MCF 10A (cell line): Measurements from ENCODE around the gene STK10. TPM values are rescaled to one million over a fixed set of nuclear protein-coding genes. Genes with fewer than 3 reads are reported as not detected.

Source experiments
- BruUV-seq: library from RNA; stranded (reverse); fragments of 400-500 nt; replicated peaks from 2 replicates; lab custom pipeline; 2021; lab: Mats Ljungman, UMichigan
- CTCF ChIA-PET: fragments of 300-600 bp; sonication (Branson Sonifier 250); formaldehyde crosslinking; extraction: SDS; loops from one replicate; lab custom pipeline; 2021; ENCODE audit warnings: antibody characterized with exemption, inconsistent platforms; lab: Yijun Ruan, JAX
- POLR2A ChIA-PET: fragments of 300-600, 350-650 bp; sonication (Branson Sonifier 250); formaldehyde crosslinking; extraction: SDS; loops from one replicate; lab custom pipeline; 2020; ENCODE audit warnings: antibody characterized with exemption, inconsistent platforms; lab: Yijun Ruan, JAX
- DNase-seq: peaks from one replicate; pipeline ENCODE4 v3.0.0-alpha.2; 2018; ENCODE audit not compliant: unreplicated experiment
- H3K27ac Mint-ChIP-seq: one replicate; pipeline ENCODE4 v1.8.0; 2022; ENCODE audit warnings: mild to moderate bottlenecking, low read depth, mixed read lengths; ENCODE audit not compliant: unreplicated experiment
- H3K27me3 Mint-ChIP-seq: one replicate; pipeline ENCODE4 v1.8.0; 2022; ENCODE audit warnings: mixed read lengths; ENCODE audit not compliant: insufficient read depth, unreplicated experiment
- H3K36me3 Mint-ChIP-seq: one replicate; pipeline ENCODE4 v1.8.0; 2022; ENCODE audit warnings: mild to moderate bottlenecking, moderate library complexity, mixed read lengths; ENCODE audit not compliant: insufficient read depth, unreplicated experiment
- H3K4me1 Mint-ChIP-seq: one replicate; pipeline ENCODE4 v1.8.0; 2022; ENCODE audit warnings: mixed read lengths; ENCODE audit not compliant: insufficient read depth, unreplicated experiment
- H3K4me3 Mint-ChIP-seq: one replicate; pipeline ENCODE4 v1.8.0; 2022; ENCODE audit warnings: mild to moderate bottlenecking, moderate library complexity, mixed read lengths; ENCODE audit not compliant: unreplicated experiment
- H3K9me3 Mint-ChIP-seq: one replicate; pipeline ENCODE4 v1.8.0; 2022; ENCODE audit warnings: mixed read lengths; ENCODE audit not compliant: unreplicated experiment
- intact Hi-C: fragments of 100-400 bp; cut with micrococcal nuclease; formaldehyde crosslinking; loops from 2 replicates; pipeline ENCODE4 v1.14.1; 2022
- total RNA-seq: library from RNA; stranded (reverse); gene quantifications from 2 replicates; pipeline ENCODE4 v1.2.3, GENCODE V29; 2022
- TF ChIP-seq, protein P1 (sequence below): fragments of 200-600 bp; IDR thresholded peaks from one replicate; pipeline ENCODE4 v1.8.0; 2022; ENCODE audit warnings: antibody characterized with exemption, mild to moderate bottlenecking; ENCODE audit not compliant: unreplicated experiment

Gene STK10
- total RNA-seq, 1 experiment from 2014 or later: 46.5 TPM

- no peaks in the 10 kb centered on the region for H3K27me3 Mint-ChIP-seq
- ChIA-PET CTCF (no interaction called here), POLR2A (no interaction called here)
- BruUV-seq: no TSS peak
- H3K4me1 Mint-ChIP-seq: no peaks in the 10 kb centered on the region
- no peaks in the 10 kb centered on the region for H3K9me3 Mint-ChIP-seq
- H3K4me3 Mint-ChIP-seq: no peak overlapping the region
- no peak for DNase-seq
- H3K36me3 Mint-ChIP-seq: peaks cover 17% of the 10 kb centered on the region
- intact Hi-C loops: no loop called here
- H3K27ac Mint-ChIP-seq: no peak overlapping the region
- TF ChIP-seq, protein P1, sequence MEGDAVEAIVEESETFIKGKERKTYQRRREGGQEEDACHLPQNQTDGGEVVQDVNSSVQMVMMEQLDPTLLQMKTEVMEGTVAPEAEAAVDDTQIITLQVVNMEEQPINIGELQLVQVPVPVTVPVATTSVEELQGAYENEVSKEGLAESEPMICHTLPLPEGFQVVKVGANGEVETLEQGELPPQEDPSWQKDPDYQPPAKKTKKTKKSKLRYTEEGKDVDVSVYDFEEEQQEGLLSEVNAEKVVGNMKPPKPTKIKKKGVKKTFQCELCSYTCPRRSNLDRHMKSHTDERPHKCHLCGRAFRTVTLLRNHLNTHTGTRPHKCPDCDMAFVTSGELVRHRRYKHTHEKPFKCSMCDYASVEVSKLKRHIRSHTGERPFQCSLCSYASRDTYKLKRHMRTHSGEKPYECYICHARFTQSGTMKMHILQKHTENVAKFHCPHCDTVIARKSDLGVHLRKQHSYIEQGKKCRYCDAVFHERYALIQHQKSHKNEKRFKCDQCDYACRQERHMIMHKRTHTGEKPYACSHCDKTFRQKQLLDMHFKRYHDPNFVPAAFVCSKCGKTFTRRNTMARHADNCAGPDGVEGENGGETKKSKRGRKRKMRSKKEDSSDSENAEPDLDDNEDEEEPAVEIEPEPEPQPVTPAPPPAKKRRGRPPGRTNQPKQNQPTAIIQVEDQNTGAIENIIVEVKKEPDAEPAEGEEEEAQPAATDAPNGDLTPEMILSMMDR: no peak
Observed at GRCh38 chr5:172148381-172148780, 39.6 kb downstream of the STK10 start.

DNA sequence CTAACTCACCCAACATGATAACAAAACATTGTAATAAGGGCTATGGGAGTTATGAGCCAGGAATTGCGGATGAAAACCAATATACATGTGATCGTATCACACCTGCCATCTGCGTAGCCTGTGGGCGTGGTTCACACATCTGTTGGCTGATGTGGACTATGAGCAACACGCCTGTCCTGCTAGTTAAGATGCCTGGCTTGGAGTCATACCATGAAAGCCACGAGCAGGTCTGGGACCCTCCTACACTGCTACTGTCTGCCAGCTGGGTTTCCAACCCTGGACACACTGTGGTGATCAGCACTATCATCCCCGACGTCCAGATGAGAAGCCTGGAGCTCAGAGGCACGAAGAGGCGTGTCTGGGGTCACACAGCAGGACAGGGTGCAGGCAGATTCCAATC, 40.2 kb downstream of the STK10 start:
- intact Hi-C loops: no loop called here
- BruUV-seq: no TSS peak
- no peaks in the 10 kb centered on the region for H3K27me3 Mint-ChIP-seq
- POLR2A ChIA-PET: no interaction called here
- TF ChIP-seq, protein P1: no peak
- H3K4me1 Mint-ChIP-seq: no peaks in the 10 kb centered on the region
- CTCF ChIA-PET: interaction anchor here (0.6 kb wide), 1 partner anchor 252 kb away, joined by 3 read pairs; no protein-coding TSS in a partner anchor
- H3K27ac Mint-ChIP-seq: no peak overlapping the region
- H3K9me3 Mint-ChIP-seq: no peaks in the 10 kb centered on the region
- H3K4me3 Mint-ChIP-seq: no peak overlapping the region
- DNase-seq: no peak
- H3K36me3 Mint-ChIP-seq: peaks cover 17% of the 10 kb centered on the region

DNA sequence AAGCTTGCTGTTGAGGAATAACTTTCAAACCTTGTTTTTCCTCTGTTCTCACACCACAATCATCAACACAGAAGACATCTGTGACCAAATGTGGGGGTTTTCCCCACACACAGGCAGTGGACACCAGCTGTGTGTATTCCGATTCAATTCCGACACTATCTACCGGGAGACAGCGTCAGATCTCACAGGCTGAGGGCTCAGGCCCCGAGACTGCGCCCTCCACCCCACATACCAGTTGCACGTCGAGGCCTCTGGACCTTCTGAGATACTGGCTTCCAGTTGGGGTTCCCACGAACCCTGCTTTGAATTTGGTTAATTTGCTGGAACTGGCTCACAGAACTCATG, 41.3 kb downstream of the STK10 start:
- no peaks in the 10 kb centered on the region for H3K9me3 Mint-ChIP-seq
- no peaks in the 10 kb centered on the region for H3K4me1 Mint-ChIP-seq
- intact Hi-C loops: no loop called here
- no TSS peak for BruUV-seq
- DNase-seq: no peak
- no peak overlapping the region for H3K27ac Mint-ChIP-seq
- H3K4me3 Mint-ChIP-seq: no peak overlapping the region
- ChIA-PET POLR2A (no interaction called here), CTCF (interaction anchor here (0.6 kb wide), 1 partner anchor 334 kb away, joined by 3 read pairs; no protein-coding TSS in a partner anchor)
- TF ChIP-seq, protein P1: no peak
- H3K36me3 Mint-ChIP-seq: peaks cover 17% of the 10 kb centered on the region
- H3K27me3 Mint-ChIP-seq: no peaks in the 10 kb centered on the region

GRCh38 chr5:172145870-172146747, 41.9 kb downstream of the STK10 start:
- H3K36me3 Mint-ChIP-seq: peaks cover 17% of the 10 kb centered on the region
- no peaks in the 10 kb centered on the region for H3K27me3 Mint-ChIP-seq
- POLR2A ChIA-PET: no interaction called here
- no peaks in the 10 kb centered on the region for H3K4me1 Mint-ChIP-seq
- BruUV-seq: no TSS peak
- DNase-seq: no peak
- H3K9me3 Mint-ChIP-seq: no peaks in the 10 kb centered on the region
- no peak overlapping the region for H3K27ac Mint-ChIP-seq
- TF ChIP-seq, protein P1: no peak
- CTCF ChIA-PET: interaction anchor here (0.5 to 1.0 kb wide), 4 partner anchors 14 to 334 kb away, joined by 3 to 4 read pairs (median 3); no protein-coding TSS in a partner anchor
- H3K4me3 Mint-ChIP-seq: no peak overlapping the region
- intact Hi-C loops: no loop called here
